ENCODE measurements around the gene CPA1.

CPA1 gene

GRCh38 chr7:130346941-130347340 is 33.4 kb upstream of the CPA1 start:
- DNase-seq (ENCODE audit: low read depth): no peak
- TF ChIP-seq CTCF (IDR thresholded peaks at IDR 0.05; ENCODE audit: low read depth, low read length, missing control alignments): no peak

GRCh38 chr7:130349911-130350782 is 30.1 kb upstream of the CPA1 start:
- DNase-seq (ENCODE audit: low read depth): no peak
- TF ChIP-seq CTCF (IDR thresholded peaks at IDR 0.05; ENCODE audit: low read depth, low read length, missing control alignments): no peak
- no peak overlapping the region for H3K4me3 ChIP-seq (ENCODE audit: low read depth, low read length)

More at GRCh38 chr7:130346941-130347340, 33.4 kb upstream of the CPA1 start:
- no peak overlapping the region for H3K4me3 ChIP-seq (ENCODE audit: low read depth, low read length)

GRCh38 chr7:130350945-130351790 is 29.1 kb upstream of the CPA1 start:
- no peak for TF ChIP-seq CTCF (IDR thresholded peaks at IDR 0.05; ENCODE audit: low read depth, low read length, missing control alignments)
- DNase-seq (ENCODE audit: low read depth): peak; percentile 35
- H3K4me3 ChIP-seq (ENCODE audit: low read depth, low read length): no peak overlapping the region

GRCh38 chr7:130351791-130352090 is 28.6 kb upstream of the CPA1 start:
- H3K4me3 ChIP-seq (ENCODE audit: low read depth, low read length): no peak overlapping the region
- no peak for TF ChIP-seq CTCF (IDR thresholded peaks at IDR 0.05; ENCODE audit: low read depth, low read length, missing control alignments)
- no peak for DNase-seq (ENCODE audit: low read depth)

GRCh38 chr7:130352194-130353074 is 27.9 kb upstream of the CPA1 start:
- no peak for TF ChIP-seq CTCF (IDR thresholded peaks at IDR 0.05; ENCODE audit: low read depth, low read length, missing control alignments)
- DNase-seq (ENCODE audit: low read depth): no peak
- H3K4me3 ChIP-seq (ENCODE audit: low read depth, low read length): no peak overlapping the region

- no peak for TF ChIP-seq CTCF (IDR thresholded peaks at IDR 0.05; ENCODE audit: low read depth, low read length, missing control alignments)
- no peak for DNase-seq (ENCODE audit: low read depth)
- no peak overlapping the region for H3K4me3 ChIP-seq (ENCODE audit: low read depth, low read length)
Observed at GRCh38 chr7:130353196-130353595, 27.1 kb upstream of the CPA1 start.
